MCF 10A (cell line): ENCODE measurements around the gene FRMD4B. TPM values are rescaled to one million over a fixed set of nuclear protein-coding genes. Genes with fewer than 3 reads are reported as not detected.

Experiments used
- BruUV-seq: library from RNA; stranded (reverse); fragments of 400-500 nt; replicated peaks from 2 replicates; lab custom pipeline; 2021; lab: Mats Ljungman, UMichigan
- CTCF ChIA-PET: fragments of 300-600 bp; sonication (Branson Sonifier 250); formaldehyde crosslinking; extraction: SDS; loops from one replicate; lab custom pipeline; 2021; ENCODE audit warnings: antibody characterized with exemption, inconsistent platforms; lab: Yijun Ruan, JAX
- POLR2A ChIA-PET: fragments of 300-600, 350-650 bp; sonication (Branson Sonifier 250); formaldehyde crosslinking; extraction: SDS; loops from one replicate; lab custom pipeline; 2020; ENCODE audit warnings: antibody characterized with exemption, inconsistent platforms; lab: Yijun Ruan, JAX
- DNase-seq: peaks from one replicate; pipeline ENCODE4 v3.0.0-alpha.2; 2018; ENCODE audit not compliant: unreplicated experiment
- H3K27ac Mint-ChIP-seq: one replicate; pipeline ENCODE4 v1.8.0; 2022; ENCODE audit warnings: mild to moderate bottlenecking, low read depth, mixed read lengths; ENCODE audit not compliant: unreplicated experiment
- H3K27me3 Mint-ChIP-seq: one replicate; pipeline ENCODE4 v1.8.0; 2022; ENCODE audit warnings: mixed read lengths; ENCODE audit not compliant: insufficient read depth, unreplicated experiment
- H3K36me3 Mint-ChIP-seq: one replicate; pipeline ENCODE4 v1.8.0; 2022; ENCODE audit warnings: mild to moderate bottlenecking, moderate library complexity, mixed read lengths; ENCODE audit not compliant: insufficient read depth, unreplicated experiment
- H3K4me1 Mint-ChIP-seq: one replicate; pipeline ENCODE4 v1.8.0; 2022; ENCODE audit warnings: mixed read lengths; ENCODE audit not compliant: insufficient read depth, unreplicated experiment
- H3K4me3 Mint-ChIP-seq: one replicate; pipeline ENCODE4 v1.8.0; 2022; ENCODE audit warnings: mild to moderate bottlenecking, moderate library complexity, mixed read lengths; ENCODE audit not compliant: unreplicated experiment
- H3K9me3 Mint-ChIP-seq: one replicate; pipeline ENCODE4 v1.8.0; 2022; ENCODE audit warnings: mixed read lengths; ENCODE audit not compliant: unreplicated experiment
- CTCF ChIP-seq: fragments of 200-600 bp; IDR thresholded peaks from one replicate; pipeline ENCODE4 v1.8.0; 2022; ENCODE audit warnings: antibody characterized with exemption, mild to moderate bottlenecking; ENCODE audit not compliant: unreplicated experiment
- intact Hi-C: fragments of 100-400 bp; cut with micrococcal nuclease; formaldehyde crosslinking; loops from 2 replicates; pipeline ENCODE4 v1.14.1; 2022
- total RNA-seq: library from RNA; stranded (reverse); gene quantifications from 2 replicates; pipeline ENCODE4 v1.2.3, GENCODE V29; 2022

The FRMD4B gene
- total RNA-seq, 1 experiment from 2014 or later = 39.0 TPM

- peaks cover 18% of the 10 kb centered on the region for H3K4me1 Mint-ChIP-seq
- no peaks in the 10 kb centered on the region for H3K9me3 Mint-ChIP-seq
- no peaks in the 10 kb centered on the region for H3K27me3 Mint-ChIP-seq
- H3K4me3 Mint-ChIP-seq = no peak overlapping the region
- POLR2A ChIA-PET = no interaction called here
- H3K27ac Mint-ChIP-seq = no peak overlapping the region
- CTCF ChIA-PET = interaction anchor here (1.7 to 4.7 kb wide), 2 partner anchors 19 to 21 kb away, joined by 9 to 17 read pairs; no protein-coding TSS in a partner anchor
- intact Hi-C loops = no loop called here
- H3K36me3 Mint-ChIP-seq = no peaks in the 10 kb centered on the region
- no peak for DNase-seq
- no TSS peak for BruUV-seq
- TF ChIP-seq CTCF = no peak
Measured at GRCh38 chr3:69142090-69142489, 243.8 kb downstream of the FRMD4B start.

- TF ChIP-seq CTCF = no peak
- no TSS peak for BruUV-seq
- peaks cover 18% of the 10 kb centered on the region for H3K4me1 Mint-ChIP-seq
- DNase-seq = no peak
- intact Hi-C loops = no loop called here
- no peak overlapping the region for H3K27ac Mint-ChIP-seq
- CTCF ChIA-PET = interaction anchor here (1.7 to 4.7 kb wide), 2 partner anchors 20 to 21 kb away, joined by 9 to 17 read pairs; no protein-coding TSS in a partner anchor
- no peak overlapping the region for H3K4me3 Mint-ChIP-seq
- H3K36me3 Mint-ChIP-seq = no peaks in the 10 kb centered on the region
- H3K27me3 Mint-ChIP-seq = no peaks in the 10 kb centered on the region
- POLR2A ChIA-PET = no interaction called here
- no peaks in the 10 kb centered on the region for H3K9me3 Mint-ChIP-seq
Measured at GRCh38 chr3:69141313-69141712, 244.6 kb downstream of the FRMD4B start.

- no peaks in the 10 kb centered on the region for H3K9me3 Mint-ChIP-seq
- BruUV-seq = no TSS peak
- DNase-seq = no peak
- intact Hi-C loops = no loop called here
- CTCF ChIA-PET = interaction anchor here (0.7 to 3.6 kb wide), 3 partner anchors 17 to 535 kb away, joined by 3 to 21 read pairs (median 6); no protein-coding TSS in a partner anchor
- no peak for TF ChIP-seq CTCF
- no peak overlapping the region for H3K27ac Mint-ChIP-seq
- H3K27me3 Mint-ChIP-seq = no peaks in the 10 kb centered on the region
- no peak overlapping the region for H3K4me3 Mint-ChIP-seq
- no peaks in the 10 kb centered on the region for H3K36me3 Mint-ChIP-seq
- no peaks in the 10 kb centered on the region for H3K4me1 Mint-ChIP-seq
- POLR2A ChIA-PET = interaction anchor here (0.6 kb wide), 1 partner anchor 250 kb away, joined by 4 read pairs; no protein-coding TSS in a partner anchor
Measured at GRCh38 chr3:69137412-69137811, 248.5 kb downstream of the FRMD4B start.

GRCh38 chr3:69137005-69137404, 248.9 kb downstream of the FRMD4B start:
- no peaks in the 10 kb centered on the region for H3K27me3 Mint-ChIP-seq
- no TSS peak for BruUV-seq
- H3K27ac Mint-ChIP-seq = no peak overlapping the region
- intact Hi-C loops = no loop called here
- no peaks in the 10 kb centered on the region for H3K4me1 Mint-ChIP-seq
- ChIA-PET POLR2A (interaction anchor here (0.6 kb wide), 1 partner anchor 251 kb away, joined by 4 read pairs; no protein-coding TSS in a partner anchor), CTCF (interaction anchor here (1.5 to 2.7 kb wide), 2 partner anchors 16 to 535 kb away, joined by 6 read pairs; no protein-coding TSS in a partner anchor)
- H3K36me3 Mint-ChIP-seq = no peaks in the 10 kb centered on the region
- TF ChIP-seq CTCF = no peak
- DNase-seq = no peak
- H3K4me3 Mint-ChIP-seq = no peak overlapping the region
- no peaks in the 10 kb centered on the region for H3K9me3 Mint-ChIP-seq
